Gastrocnemius medialis (tissue), 4 donors: ENCODE results near the gene ERC2.

ENCODE experiments used
- CTCF ChIP-seq, 5 experiments: fragments of 450-650 bp in 3 of 5; fragments of 200-600 bp in 2 of 5; sonication (generic) in 2 of 5; IDR thresholded peaks in 4 of 5; conservative IDR thresholded peaks in 1 of 5; 1 replicate in 4 of 5; 2 replicates in 1 of 5; pipeline ENCODE4 v1.5.1; 2016 to 2019; ENCODE audit warnings: antibody characterized with exemption in 5 of 5, mild to moderate bottlenecking in 3 of 5, moderate library complexity in 3 of 5
- POLR2A ChIP-seq, 2 donors: fragments of 450-650 bp; IDR thresholded peaks; one replicate each; pipeline ENCODE4 v1.6.1; 2017; ENCODE audit warnings: antibody characterized with exemption in 2 of 2, mild to moderate bottlenecking in 2 of 2, moderate library complexity in 2 of 2

GRCh38 chr3:56347219-56347871 is 120.9 kb downstream of the ERC2 start:
- no peak for TF ChIP-seq CTCF (IDR thresholded peaks at IDR 0.05 in 4 of 5, conservative IDR thresholded peaks at IDR 0.05 in 1 of 5)
- TF ChIP-seq POLR2A (IDR thresholded peaks at IDR 0.05): no peak
